Testis (tissue), 2 donors: ENCODE data around the gene ST6GALNAC2.

Experiments
- CTCF ChIP-seq, 3 experiments: fragments of 450-650 bp in 2 of 3; fragments of 200-600 bp in 1 of 3; sonication (generic) in 1 of 3; IDR thresholded peaks; one replicate each; pipeline ENCODE4 v1.5.1; 2016 to 2019; ENCODE audit warnings: antibody characterized with exemption in 3 of 3, mild to moderate bottlenecking in 2 of 3, moderate library complexity in 1 of 3
- POLR2A ChIP-seq: fragments of 450-650 bp; IDR thresholded peaks from one replicate; pipeline ENCODE4 v1.6.1; 2017; ENCODE audit warnings: antibody characterized with exemption, mild to moderate bottlenecking, moderate library complexity

GRCh38 chr17:76582660-76583059, 3.0 kb downstream of the ST6GALNAC2 start:
- TF ChIP-seq CTCF (IDR thresholded peaks at IDR 0.05) = no peak
- TF ChIP-seq POLR2A = no peak
